ENCODE results near the gene STX12. TPM values are rescaled to one million over a fixed set of nuclear protein-coding genes. Genes with fewer than 3 reads are reported as not detected.
"Not testable (repeated sequence)": the region's sequence is repeated elsewhere in the genome, so short reads cannot be mapped to it uniquely, and the experiment has no call there.

STX12 gene
- polyA plus RNA-seq, 5 donors, result 44.0 to 64.3 (median 55.4) TPM

GRCh38 chr1:27821761-27822315 is 48.8 kb downstream of the STX12 start:
- no peak for DNase-seq

GRCh38 chr1:27823784-27824183 is 50.8 kb downstream of the STX12 start:
- no peak for DNase-seq

GRCh38 chr1:27824411-27824810 is 51.4 kb downstream of the STX12 start:
- no peak for DNase-seq

- DNase-seq, result not testable (repeated sequence)
Observed at GRCh38 chr1:27829339-27829960, 56.4 kb downstream of the STX12 start.

- peak; percentile 94 for DNase-seq
Observed at GRCh38 chr1:27830621-27831440, 57.8 kb downstream of the STX12 start, which contains the start of gene PPP1R8. TSS of gene PPP1R8 (plus strand) at chr1:27830782. CDS start at chr1:27830836, 54 bp downstream.

GRCh38 chr1:27831568-27832410 is 58.8 kb downstream of the STX12 start:
- DNase-seq, result no peak

- DNase-seq, result no peak
Observed at GRCh38 chr1:27832762-27833161, 59.7 kb downstream of the STX12 start.

GRCh38 chr1:27833470-27833869 is 60.5 kb downstream of the STX12 start:
- no peak for DNase-seq

- no peak for DNase-seq
Observed at GRCh38 chr1:27835046-27835445, 62.0 kb downstream of the STX12 start.

- no peak for DNase-seq
Observed at GRCh38 chr1:27835501-27835900, 62.5 kb downstream of the STX12 start.

GRCh38 chr1:27849951-27850350 is 76.9 kb downstream of the STX12 start:
- DNase-seq, result no peak

GRCh38 chr1:27855085-27855484 is 82.1 kb downstream of the STX12 start:
- no peak for DNase-seq

- no peak for DNase-seq
Observed at GRCh38 chr1:27856561-27857343, 83.7 kb downstream of the STX12 start.

- not testable (repeated sequence) for DNase-seq
Observed at GRCh38 chr1:27857552-27857951, 84.5 kb downstream of the STX12 start.

- peak; percentile 70 to 78 for DNase-seq
Observed at GRCh38 chr1:27858072-27858948, 85.3 kb downstream of the STX12 start.

- no peak for DNase-seq
Observed at GRCh38 chr1:27858949-27859576, 86.0 kb downstream of the STX12 start.

GRCh38 chr1:27861436-27861835 is 88.4 kb downstream of the STX12 start:
- no peak for DNase-seq

- no peak for DNase-seq
Observed at GRCh38 chr1:27862004-27862403, 89.0 kb downstream of the STX12 start.

Measured in right lung (tissue), 5 donors.